H9 (cell line): ENCODE results near the gene XAGE1A. TPM values are rescaled to one million over a fixed set of nuclear protein-coding genes. Genes with fewer than 3 reads are reported as not detected.

Source experiments
- DNase-seq: peaks from one replicate; pipeline ENCODE4 v3.0.0-alpha.2; 2017
- H2AFZ ChIP-seq: one replicate; pipeline ENCODE4 v1.6.1; 2013; ENCODE audit warnings: mild to moderate bottlenecking, low read length, control low read depth, moderate library complexity
- H2AK5ac ChIP-seq: 2 replicates; pipeline ENCODE4 v1.6.1; 2013; ENCODE audit warnings: low read length, control low read depth, mixed read lengths; ENCODE audit not compliant: insufficient read length
- H2BK120ac ChIP-seq: one replicate; pipeline ENCODE4 v1.6.1; 2013; ENCODE audit warnings: low read depth, mild to moderate bottlenecking, low read length, control low read depth, inconsistent platforms; ENCODE audit not compliant: poor library complexity, severe bottlenecking
- H2BK12ac ChIP-seq: 2 replicates; pipeline ENCODE4 v1.6.1; 2013; ENCODE audit warnings: low read length, control low read depth, mixed read lengths, low read depth; ENCODE audit not compliant: insufficient read length
- H2BK15ac ChIP-seq: 2 replicates; pipeline ENCODE4 v1.6.1; 2013; ENCODE audit warnings: low read depth, low read length, control low read depth
- H2BK20ac ChIP-seq: one replicate; pipeline ENCODE4 v1.6.1; 2013; ENCODE audit warnings: low read depth, mild to moderate bottlenecking, low read length, control low read depth, inconsistent platforms; ENCODE audit not compliant: poor library complexity, severe bottlenecking
- H2BK5ac ChIP-seq: 2 replicates; pipeline ENCODE4 v1.6.1; 2013; ENCODE audit warnings: low read length, control low read depth, mixed read lengths; ENCODE audit not compliant: insufficient read length
- H3K14ac ChIP-seq: 2 replicates; pipeline ENCODE4 v1.6.1; 2013; ENCODE audit warnings: low read length, control low read depth; ENCODE audit not compliant: insufficient read depth
- H3K18ac ChIP-seq: 2 replicates; pipeline ENCODE4 v1.6.1; 2013; ENCODE audit warnings: low read depth, mild to moderate bottlenecking, mixed read lengths, low read length, control low read depth; ENCODE audit not compliant: insufficient read length
- H3K23ac ChIP-seq: 2 replicates; pipeline ENCODE4 v1.6.1; 2013; ENCODE audit warnings: low read length, control low read depth, mixed read lengths, low read depth; ENCODE audit not compliant: insufficient read length
- H3K23me2 ChIP-seq: 2 replicates; pipeline ENCODE4 v1.6.1; 2013; ENCODE audit warnings: low read depth, mild to moderate bottlenecking, mixed read lengths, low read length, control low read depth; ENCODE audit not compliant: insufficient read length, poor library complexity, severe bottlenecking
- H3K27ac ChIP-seq: 2 replicates; pipeline ENCODE4 v1.5.1; 2013; ENCODE audit warnings: low read length, control low read depth, mixed read lengths, low read depth; ENCODE audit not compliant: insufficient read length
- H3K27me3 ChIP-seq: 2 replicates; pipeline ENCODE4 v1.6.1; 2013; ENCODE audit warnings: low read length, control low read depth, inconsistent platforms; ENCODE audit not compliant: insufficient read depth
- H3K4ac ChIP-seq: 2 replicates; pipeline ENCODE4 v1.6.1; 2013; ENCODE audit warnings: low read depth, mild to moderate bottlenecking, control low read depth, inconsistent platforms, low read length, moderate library complexity
- H3K4me1 ChIP-seq: 2 replicates; pipeline ENCODE4 v1.6.1; 2013; ENCODE audit warnings: low read length, control low read depth, inconsistent platforms; ENCODE audit not compliant: insufficient read depth
- H3K4me2 ChIP-seq: 2 replicates; pipeline ENCODE4 v1.6.1; 2013; ENCODE audit warnings: low read length, control low read depth, mixed read lengths; ENCODE audit not compliant: insufficient read length, insufficient read depth
- H3K56ac ChIP-seq: 2 replicates; pipeline ENCODE4 v1.6.1; 2013; ENCODE audit warnings: low read depth, mild to moderate bottlenecking, mixed read lengths, low read length, control low read depth; ENCODE audit not compliant: insufficient read length
- H3K79me1 ChIP-seq: 2 replicates; pipeline ENCODE4 v1.6.1; 2013; ENCODE audit warnings: low read depth, mild to moderate bottlenecking, moderate library complexity, low read length, control low read depth, inconsistent platforms; ENCODE audit not compliant: insufficient read depth, poor library complexity, severe bottlenecking
- H3K79me2 ChIP-seq: 2 replicates; pipeline ENCODE4 v1.6.1; 2013; ENCODE audit warnings: low read length, control low read depth, inconsistent platforms; ENCODE audit not compliant: insufficient read depth
- H3K9ac ChIP-seq: 2 replicates; pipeline ENCODE4 v1.6.1; 2013; ENCODE audit warnings: low read length, control low read depth, mixed read lengths; ENCODE audit not compliant: insufficient read length; ENCODE audit errors: extremely low read depth
- H3K9me3 ChIP-seq: one replicate; pipeline ENCODE4 v1.6.1; 2013; ENCODE audit warnings: low read depth, low read length, inconsistent platforms; ENCODE audit not compliant: control insufficient read depth
- H3T11ph ChIP-seq: one replicate; pipeline ENCODE4 v1.6.1; 2013; ENCODE audit warnings: mild to moderate bottlenecking, low read length, control low read depth, inconsistent platforms
- H4K20me1 ChIP-seq: one replicate; pipeline ENCODE4 v1.6.1; 2013; ENCODE audit not compliant: control insufficient read depth, insufficient read length, insufficient read depth
- H4K5ac ChIP-seq: 2 replicates; pipeline ENCODE4 v1.6.1; 2013; ENCODE audit warnings: low read depth, mild to moderate bottlenecking, mixed read lengths, low read length, control low read depth; ENCODE audit not compliant: insufficient read length
- H4K8ac ChIP-seq: replicated peaks from 2 replicates; pipeline ENCODE4 v1.6.1; 2013; ENCODE audit warnings: low read length, control low read depth, mixed read lengths, low read depth; ENCODE audit not compliant: insufficient read length
- H4K91ac ChIP-seq: 2 replicates; pipeline ENCODE4 v1.6.1; 2013; ENCODE audit warnings: low read depth, mild to moderate bottlenecking, moderate library complexity, mixed read lengths, low read length, control low read depth; ENCODE audit not compliant: insufficient read length
- H3K27ac Mint-ChIP-seq, 3 experiments: 2 replicates in 2 of 3; 3 replicates in 1 of 3; pipeline ENCODE4 v1.8.0; 2020 to 2021; ENCODE audit warnings: mixed read lengths in 3 of 3, mild to moderate bottlenecking in 1 of 3, moderate library complexity in 1 of 3
- H3K27me3 Mint-ChIP-seq: 2 replicates; pipeline ENCODE4 v1.8.0; 2021; ENCODE audit warnings: low read depth, mild to moderate bottlenecking, moderate library complexity, mixed read lengths
- H3K36me3 Mint-ChIP-seq, 3 experiments: 2 replicates in 2 of 3; 3 replicates in 1 of 3; pipeline ENCODE4 v1.8.0; 2020 to 2021; ENCODE audit warnings: low read depth in 3 of 3, mixed read lengths in 3 of 3; ENCODE audit not compliant: insufficient read depth in 1 of 3
- H3K4me1 Mint-ChIP-seq, 2 experiments: 2 replicates each; pipeline ENCODE4 v1.8.0; 2020; ENCODE audit warnings: mixed read lengths in 2 of 2
- H3K4me3 Mint-ChIP-seq, 2 experiments: 2 replicates in 1 of 2; 3 replicates in 1 of 2; pipeline ENCODE4 v1.8.0; 2020 to 2021; ENCODE audit warnings: mild to moderate bottlenecking in 2 of 2, mixed read lengths in 2 of 2, moderate library complexity in 1 of 2
- H3K9me3 Mint-ChIP-seq, 2 experiments: 2 replicates in 1 of 2; 3 replicates in 1 of 2; pipeline ENCODE4 v1.8.0; 2020; ENCODE audit warnings: mild to moderate bottlenecking in 2 of 2, mixed read lengths in 2 of 2, moderate library complexity in 1 of 2
- WGBS: extraction: QIAGEN DNeasy Blood & Tissue Kit; methylation state at CpG from one replicate; pipeline ENCODE4 v1.1.7; 2013; ENCODE audit warnings: missing lambda C conversion rate, low lambda C conversion rate, mixed read lengths; ENCODE audit not compliant: insufficient read length; ENCODE audit errors: extremely low coverage; 5-methylcytosine and 5-hydroxymethylcytosine counted together
- total RNA-seq: library from RNA; stranded (reverse); gene quantifications from 2 replicates; pipeline ENCODE4 v1.2.1, GENCODE V29; 2021
- TF ChIP-seq, protein P1 (sequence below): fragments of 200-600 bp; sonication (generic); conservative IDR thresholded peaks from 3 replicates; pipeline ENCODE4 v1.8.0; 2021; ENCODE audit warnings: antibody characterized with exemption, mild to moderate bottlenecking

The XAGE1A gene
- total RNA-seq, 1 experiment from 2014 or later, result not detected

DNA sequence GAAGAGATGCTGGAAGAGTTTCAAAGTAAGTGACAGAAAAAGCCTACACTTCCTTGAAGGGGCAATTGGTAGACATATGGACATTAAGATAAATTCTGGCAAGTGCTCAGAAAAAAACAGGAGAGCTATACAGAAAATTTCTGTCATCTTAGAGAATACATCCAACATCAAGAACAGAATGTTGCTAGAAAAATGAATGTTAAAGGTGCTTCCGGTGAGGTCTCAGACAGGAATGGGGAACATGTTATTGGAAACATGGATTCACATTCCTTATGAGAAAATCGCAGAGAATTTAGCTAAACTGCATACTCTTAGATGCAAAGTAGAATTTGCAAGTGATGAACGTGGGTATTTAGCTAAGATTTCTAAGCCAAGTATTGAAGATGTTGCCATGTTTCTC lies 11.7 kb downstream of the XAGE1A start:
- H3K9me3 ChIP-seq, result peaks cover 60% of the 10 kb centered on the region
- H3K9ac ChIP-seq, result no peak overlapping the region
- H3K23ac ChIP-seq, result no peak overlapping the region
- H2BK15ac ChIP-seq, result no peak overlapping the region
- no peak overlapping the region for H2BK12ac ChIP-seq
- no peak overlapping the region for H3K14ac ChIP-seq
- no peak overlapping the region for H3K18ac ChIP-seq
- no peak for DNase-seq
- no peak overlapping the region for H4K91ac ChIP-seq
- no peak overlapping the region for H3K4me2 ChIP-seq
- Mint-ChIP-seq H3K27ac (no peak overlapping the region), H3K4me3 (no peak overlapping the region), H3K4me1 (no peaks in the 10 kb centered on the region), H3K9me3 (peaks cover 66 to 69% of the 10 kb centered on the region in 2 experiments), H3K36me3 (peaks cover 0 to 6% (median 0%) of the 10 kb centered on the region in 3 experiments; a peak in 2 of 7 replicates), H3K27me3 (no peaks in the 10 kb centered on the region; the same call in 1 of the 2 replicates)
- no peak overlapping the region for H4K5ac ChIP-seq
- H3K4me1 ChIP-seq, result no peaks in the 10 kb centered on the region
- no peaks in the 10 kb centered on the region for H4K20me1 ChIP-seq
- TF ChIP-seq, protein P1, sequence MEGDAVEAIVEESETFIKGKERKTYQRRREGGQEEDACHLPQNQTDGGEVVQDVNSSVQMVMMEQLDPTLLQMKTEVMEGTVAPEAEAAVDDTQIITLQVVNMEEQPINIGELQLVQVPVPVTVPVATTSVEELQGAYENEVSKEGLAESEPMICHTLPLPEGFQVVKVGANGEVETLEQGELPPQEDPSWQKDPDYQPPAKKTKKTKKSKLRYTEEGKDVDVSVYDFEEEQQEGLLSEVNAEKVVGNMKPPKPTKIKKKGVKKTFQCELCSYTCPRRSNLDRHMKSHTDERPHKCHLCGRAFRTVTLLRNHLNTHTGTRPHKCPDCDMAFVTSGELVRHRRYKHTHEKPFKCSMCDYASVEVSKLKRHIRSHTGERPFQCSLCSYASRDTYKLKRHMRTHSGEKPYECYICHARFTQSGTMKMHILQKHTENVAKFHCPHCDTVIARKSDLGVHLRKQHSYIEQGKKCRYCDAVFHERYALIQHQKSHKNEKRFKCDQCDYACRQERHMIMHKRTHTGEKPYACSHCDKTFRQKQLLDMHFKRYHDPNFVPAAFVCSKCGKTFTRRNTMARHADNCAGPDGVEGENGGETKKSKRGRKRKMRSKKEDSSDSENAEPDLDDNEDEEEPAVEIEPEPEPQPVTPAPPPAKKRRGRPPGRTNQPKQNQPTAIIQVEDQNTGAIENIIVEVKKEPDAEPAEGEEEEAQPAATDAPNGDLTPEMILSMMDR, result no peak
- H3K56ac ChIP-seq, result no peak overlapping the region
- H3K79me2 ChIP-seq, result no peaks in the 10 kb centered on the region
- H2BK5ac ChIP-seq, result no peak overlapping the region
- no CpG with 5 or more reads among the region's 3 CpGs for WGBS
- H2AFZ ChIP-seq, result no peak overlapping the region
- no peak overlapping the region for H2AK5ac ChIP-seq
- H2BK20ac ChIP-seq, result no peak overlapping the region
- no peak overlapping the region for H3K27ac ChIP-seq
- no peak overlapping the region for H2BK120ac ChIP-seq
- H3K79me1 ChIP-seq, result no peaks in the 10 kb centered on the region
- H3K23me2 ChIP-seq, result no peaks in the 10 kb centered on the region
- H3T11ph ChIP-seq, result no peak overlapping the region
- H4K8ac ChIP-seq, result no peak overlapping the region
- H3K27me3 ChIP-seq, result no peaks in the 10 kb centered on the region
- H3K4ac ChIP-seq, result no peak overlapping the region
